H1 (cell line): ENCODE measurements around the gene ANGPTL2. TPM values are rescaled to one million over a fixed set of nuclear protein-coding genes. Genes with fewer than 3 reads are reported as not detected.

Experiments used
- CTCF ChIA-PET: fragments of 300-600 bp; sonication (Branson Sonifier 250); formaldehyde crosslinking; loops from one replicate; lab custom pipeline; 2021; ENCODE audit not compliant: partially characterized antibody; lab: Charles Lee
- POLR2A ChIA-PET: fragments of 300-600 bp; sonication (Branson Sonifier 250); formaldehyde crosslinking; loops from one replicate; lab custom pipeline; 2021; ENCODE audit warnings: inconsistent platforms; ENCODE audit not compliant: partially characterized antibody; lab: Charles Lee
- DNase-seq, 2 experiments: peaks; one replicate each; pipeline versions ENCODE4 v3.0.0 to v3.0.0-alpha.2; 2010 to 2022; ENCODE audit warnings: low spot score in 2 of 2, low read depth in 1 of 2, mixed read lengths in 1 of 2
- FAIRE-seq: peaks from 2 replicates; lab custom pipeline; 2011; peaks lifted over from hg19 to GRCh38; lab: Jason Lieb, UNC
- H2AFZ ChIP-seq: 2 replicates; pipeline ENCODE4 v1.8.1; 2012; ENCODE audit warnings: low read length, inconsistent platforms
- H2AK5ac ChIP-seq: 2 replicates; pipeline ENCODE4 v1.6.1; 2013; ENCODE audit warnings: low read depth, low read length
- H2BK120ac ChIP-seq: replicated peaks from 2 replicates; pipeline ENCODE3; 2013; ENCODE audit warnings: low read depth, low read length, inconsistent platforms
- H2BK12ac ChIP-seq: 2 replicates; pipeline ENCODE4 v1.6.1; 2013; ENCODE audit warnings: low read depth, low read length
- H2BK15ac ChIP-seq: 2 replicates; pipeline ENCODE4 v1.6.1; 2013; ENCODE audit warnings: low read length
- H2BK20ac ChIP-seq: 2 replicates; pipeline ENCODE4 v1.6.1; 2013; ENCODE audit warnings: low read length
- H2BK5ac ChIP-seq: 2 replicates; pipeline ENCODE4 v1.6.1; 2013; ENCODE audit warnings: low read depth, low read length
- H3K14ac ChIP-seq: 2 replicates; pipeline ENCODE4 v1.6.1; 2013; ENCODE audit warnings: inconsistent platforms; ENCODE audit not compliant: insufficient read length
- H3K18ac ChIP-seq: 2 replicates; pipeline ENCODE4 v1.6.1; 2013; ENCODE audit warnings: low read length; ENCODE audit errors: extremely low read depth
- H3K23ac ChIP-seq: 2 replicates; pipeline ENCODE4 v1.6.1; 2013; ENCODE audit warnings: inconsistent platforms; ENCODE audit not compliant: insufficient read length
- H3K23me2 ChIP-seq: 2 replicates; pipeline ENCODE4 v1.6.1; 2013; ENCODE audit warnings: low read depth, low read length
- H3K27ac ChIP-seq: 2 replicates; pipeline ENCODE4 v1.6.1; 2011; ENCODE audit warnings: low read depth, low read length, inconsistent platforms
- H3K27me3 ChIP-seq, 4 experiments: replicated peaks in 1 of 4; 1 replicate in 1 of 4; 2 replicates in 3 of 4; pipeline versions ENCODE4 v1.6.1 to v1.8.1; 2011 to 2013; ENCODE audit warnings: low read length in 3 of 4, mild to moderate bottlenecking in 3 of 4, inconsistent platforms in 2 of 4, mixed read lengths in 2 of 4, moderate library complexity in 1 of 4; ENCODE audit not compliant: control insufficient read depth in 3 of 4, insufficient read depth in 3 of 4; ENCODE audit errors: extremely low read depth in 1 of 4
- H3K36me3 ChIP-seq, 4 experiments: 2 replicates each; pipeline versions ENCODE4 v1.6.1 to v1.8.1; 2011 to 2013; ENCODE audit warnings: mild to moderate bottlenecking in 4 of 4, low read length in 3 of 4, moderate library complexity in 2 of 4, control low read depth in 1 of 4, inconsistent platforms in 1 of 4; ENCODE audit not compliant: insufficient read depth in 4 of 4, control insufficient read depth in 2 of 4
- H3K4ac ChIP-seq: replicated peaks from 2 replicates; pipeline ENCODE3; 2013; ENCODE audit warnings: low read length, low read depth, mixed read lengths, inconsistent platforms; ENCODE audit not compliant: insufficient read length
- H3K4me1 ChIP-seq, 4 experiments: replicated peaks in 1 of 4; 1 replicate in 1 of 4; 2 replicates in 3 of 4; pipeline versions ENCODE4 v1.6.1 to v1.8.1; 2011 to 2013; ENCODE audit warnings: low read length in 3 of 4, inconsistent platforms in 2 of 4, mixed read lengths in 1 of 4; ENCODE audit not compliant: insufficient read depth in 4 of 4, control insufficient read depth in 3 of 4
- H3K4me2 ChIP-seq, 2 experiments: 2 replicates each; pipeline versions ENCODE4 v1.6.1 to v1.8.1; 2011 to 2013; ENCODE audit warnings: low read depth in 2 of 2, low read length in 2 of 2, control low read depth in 1 of 2, inconsistent platforms in 1 of 2, mild to moderate bottlenecking in 1 of 2; ENCODE audit not compliant: insufficient read depth in 1 of 2
- H3K4me3 ChIP-seq, 4 experiments: fragments of 200-600, 300-600 bp in 1 of 4; sonication (generic), shearing (Covaris generic), sonication (Bioruptor Twin) in 1 of 4; 2 replicates each; pipeline versions ENCODE4 v1.5.1 to v1.8.1; 2011 to 2016; ENCODE audit warnings: low read length in 4 of 4, low read depth in 3 of 4, control low read depth in 2 of 4, inconsistent platforms in 2 of 4, mild to moderate bottlenecking in 2 of 4, mixed read lengths in 1 of 4, moderate library complexity in 1 of 4; ENCODE audit not compliant: insufficient read depth in 2 of 4; ENCODE audit errors: extremely low read depth in 1 of 4
- H3K56ac ChIP-seq: replicated peaks from 2 replicates; pipeline ENCODE3; 2013; ENCODE audit warnings: low read depth, mild to moderate bottlenecking, mixed read lengths, low read length, inconsistent platforms; ENCODE audit not compliant: insufficient read length
- H3K79me1 ChIP-seq: 2 replicates; pipeline ENCODE4 v1.6.1; 2013; ENCODE audit warnings: low read depth, low read length, control low read depth
- H3K79me2 ChIP-seq, 2 experiments: 2 replicates each; pipeline versions ENCODE4 v1.6.1 to v1.8.1; 2012 to 2013; ENCODE audit warnings: low read length in 2 of 2, mild to moderate bottlenecking in 2 of 2, inconsistent platforms in 1 of 2; ENCODE audit not compliant: insufficient read depth in 2 of 2, control insufficient read depth in 1 of 2
- H3K9ac ChIP-seq, 4 experiments: replicated peaks in 1 of 4; 1 replicate in 1 of 4; 2 replicates in 3 of 4; pipeline versions ENCODE4 v1.6.1 to v1.8.1; 2011 to 2013; ENCODE audit warnings: low read depth in 3 of 4, low read length in 3 of 4, control low read depth in 2 of 4, mild to moderate bottlenecking in 2 of 4, moderate library complexity in 2 of 4, inconsistent platforms in 1 of 4; ENCODE audit errors: extremely low read depth in 1 of 4
- H3K9me3 ChIP-seq, 2 experiments: 2 replicates each; pipeline versions ENCODE4 v1.6.1 to v1.8.1; 2012 to 2013; ENCODE audit warnings: mild to moderate bottlenecking in 2 of 2, moderate library complexity in 2 of 2, control low read depth in 1 of 2, inconsistent platforms in 1 of 2, low read depth in 1 of 2, low read length in 1 of 2, mixed read lengths in 1 of 2; ENCODE audit not compliant: insufficient read depth in 2 of 2
- H4K20me1 ChIP-seq, 2 experiments: replicated peaks in 1 of 2; 2 replicates each; pipeline versions ENCODE3 to v1.8.1; 2011 to 2013; ENCODE audit warnings: inconsistent platforms in 2 of 2, low read length in 2 of 2, mild to moderate bottlenecking in 1 of 2; ENCODE audit not compliant: insufficient read depth in 2 of 2, control insufficient read depth in 1 of 2
- H4K5ac ChIP-seq: 2 replicates; pipeline ENCODE4 v1.6.1; 2013; ENCODE audit warnings: low read length, low read depth, mixed read lengths, inconsistent platforms; ENCODE audit not compliant: insufficient read length
- H4K8ac ChIP-seq: 2 replicates; pipeline ENCODE4 v1.8.0; 2013; ENCODE audit warnings: mild to moderate bottlenecking, moderate library complexity, low read length, inconsistent platforms; ENCODE audit not compliant: insufficient read depth; ENCODE audit errors: extremely low read depth
- H4K91ac ChIP-seq: replicated peaks from 2 replicates; pipeline ENCODE3; 2013; ENCODE audit warnings: low read length, mixed read lengths, inconsistent platforms; ENCODE audit not compliant: insufficient read length
- YY1 ChIP-seq: IDR thresholded peaks from 2 replicates; pipeline ENCODE4 v1.6.1; 2011; ENCODE audit warnings: low read depth, mild to moderate bottlenecking, low read length
- WGBS, 2 experiments: shearing (Covaris generic) in 1 of 2; methylation state at CpG; one replicate each; pipeline versions ENCODE4 v1.1.6 to v1.1.7; 2013 to 2015; ENCODE audit warnings: low lambda C conversion rate in 2 of 2, mixed read lengths in 2 of 2, inconsistent platforms in 1 of 2, low coverage in 1 of 2, missing lambda C conversion rate in 1 of 2; ENCODE audit not compliant: insufficient replicate concordance in 2 of 2, insufficient coverage in 1 of 2, insufficient read length in 1 of 2; ENCODE audit errors: extremely low coverage in 1 of 2, missing lambda C conversion rate in 1 of 2; 5-methylcytosine and 5-hydroxymethylcytosine counted together
- polyA plus RNA-seq, 7 experiments: library from polyadenylated mRNA; depleted of rRNA in 3 of 7; stranded (reverse) in 5 of 7; unstranded in 2 of 7; fragments of >200 nt in 5 of 7; fragments of 200-250 nt in 2 of 7; gene quantifications; 1 replicate in 5 of 7; 2 replicates in 1 of 7; 4 replicates in 1 of 7; pipeline versions ENCODE4 v1.2.1 to v1.2.3, GENCODE V29; 2011 to 2013; ENCODE audit warnings: missing spikeins in 2 of 7, mixed read lengths in 2 of 7
- total RNA-seq: library from RNA; stranded (reverse); fragmentation: NEBNext Ultra II Directional; extraction: Animal tissue kit (Norgen Biotek cat#: 25700); gene quantifications from 2 replicates; pipeline ENCODE4 v1.2.1, GENCODE V29; 2021

Gene ANGPTL2
- total and polyA plus RNA-seq, 2 of the 8 experiments (the other 6 are each of a cell fraction or from before 2014, with no cell fraction given), result 9.0 to 10.6 TPM

DNA sequence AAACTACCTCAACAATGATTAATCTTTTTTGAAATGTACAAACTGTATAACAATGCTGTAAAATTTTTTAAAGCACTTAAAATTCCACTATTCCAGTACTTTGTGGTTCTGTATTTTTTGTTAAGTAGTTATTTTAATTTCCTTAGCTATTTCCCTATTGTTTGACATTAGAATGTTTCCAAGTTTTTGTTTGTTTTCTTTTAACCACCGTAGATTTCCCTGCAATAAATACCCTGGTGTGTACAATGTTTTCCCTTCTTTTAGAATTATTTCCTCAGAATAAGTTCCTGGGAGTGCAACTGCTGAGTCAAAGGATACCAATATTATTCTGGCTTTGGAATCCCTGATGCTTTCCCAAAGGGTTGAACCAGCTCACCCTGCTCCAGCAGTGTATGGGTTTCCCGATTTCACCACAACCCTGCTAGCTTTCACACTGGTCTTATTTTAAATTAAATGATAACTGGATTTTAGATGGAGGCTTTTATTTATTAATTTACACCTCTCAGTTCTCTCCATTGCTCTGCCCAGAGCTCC is 20.6 kb upstream of the ANGPTL2 start:
- Histone ChIP-seq H3K36me3 (no peaks in the 10 kb centered on the region), H3K4me1 (peaks cover 0 to 8% (median 6%) of the 10 kb centered on the region in 4 experiments; a peak in 6 of 7 replicates), H2BK15ac (no peak overlapping the region), H2BK12ac (no peak overlapping the region), H4K5ac (no peak overlapping the region), H2AFZ (no peak overlapping the region), H4K20me1 (no peaks in the 10 kb centered on the region), H3K9me3 (no peaks in the 10 kb centered on the region)
- TF ChIP-seq YY1, result no peak
- TF ChIP-seq, all 59 proteins: peak for 0
- DNase-seq, result no peak
- Histone ChIP-seq H4K8ac (no peak overlapping the region), H3K23me2 (no peaks in the 10 kb centered on the region), H3K27ac (no peak overlapping the region), H3K4me3 (no peak overlapping the region), H3K9ac (no peak overlapping the region), H2AK5ac (no peak overlapping the region), H3K4me2 (no peak overlapping the region), H2BK20ac (no peak overlapping the region), H4K91ac (no peak overlapping the region), H3K23ac (no peak overlapping the region), H3K14ac (no peak overlapping the region), H3K79me2 (no peaks in the 10 kb centered on the region), H3K56ac (no peak overlapping the region), H3K27me3 (no peaks in the 10 kb centered on the region), H3K18ac (no peak overlapping the region), H3K4ac (no peak overlapping the region), H3K79me1 (no peaks in the 10 kb centered on the region), H2BK120ac (no peak overlapping the region), H2BK5ac (no peak overlapping the region)
- POLR2A ChIA-PET, result no interaction called here
- 86% methylated on average over 2 of the region's 2 CpGs; no CpG with 5 or more reads in 1 of the 2 experiments for WGBS, 2 experiments
- no peak for FAIRE-seq
- CTCF ChIA-PET, result interaction anchor here (1.2 to 1.3 kb wide), 2 partner anchors 178 to 228 kb away, joined by 3 to 4 read pairs; partner anchors contain the start of gene RALGPS1
